Adrenal gland (tissue), 5 donors: ENCODE data around the gene RTEL1.

Experiments used
- CTCF ChIP-seq, 6 experiments: fragments of 450-650 bp in 4 of 6; fragments of 200-600 bp in 2 of 6; sonication (generic) in 1 of 6; IDR thresholded peaks; 1 replicate in 5 of 6; 2 replicates in 1 of 6; pipeline versions ENCODE4 v1.5.1 to v1.8.0; 2016 to 2021; ENCODE audit warnings: antibody characterized with exemption in 6 of 6, mild to moderate bottlenecking in 2 of 6, moderate library complexity in 1 of 6
- POLR2A ChIP-seq, 2 donors: fragments of 450-650 bp; IDR thresholded peaks; one replicate each; pipeline ENCODE4 v1.6.1; 2017; ENCODE audit warnings: antibody characterized with exemption in 2 of 2, mild to moderate bottlenecking in 2 of 2, moderate library complexity in 1 of 2
- donor health status: DM: no; HTN: no; CAD: no.

- TF ChIP-seq CTCF (IDR thresholded peaks at IDR 0.05) = no peak
- no peak for TF ChIP-seq POLR2A (IDR thresholded peaks at IDR 0.05)
Observed at GRCh38 chr20:63681609-63682142, 23.6 kb downstream of the RTEL1 start.
